Mammary epithelial cell (primary cell): ENCODE measurements around the gene BCL3.

Source experiments
- CTCF ChIP-seq, 2 donors: IDR thresholded peaks in 1 of 2; conservative IDR thresholded peaks in 1 of 2; 2 replicates each; pipeline ENCODE4 v1.5.1; 2011 to 2012; ENCODE audit warnings: inconsistent platforms in 2 of 2, low read length in 2 of 2, mild to moderate bottlenecking in 2 of 2, control low read depth in 1 of 2, low read depth in 1 of 2; ENCODE audit not compliant: insufficient read depth in 1 of 2; ENCODE audit errors: extremely low read depth in 1 of 2
- EZH2 ChIP-seq: IDR thresholded peaks from 2 replicates; pipeline ENCODE4 v1.6.1; 2012; ENCODE audit warnings: low read length, inconsistent platforms, borderline replicate concordance

GRCh38 chr19:44788971-44789370 is 40.5 kb downstream of the BCL3 start:
- no peak for TF ChIP-seq CTCF (conservative IDR thresholded peaks at IDR 0.05 in 1 of 2, IDR thresholded peaks at IDR 0.05 in 1 of 2; ENCODE audit: extremely low read depth in 1 of 2, insufficient read depth in 1 of 2, low read depth in 1 of 2, low read length in 2 of 2)
- TF ChIP-seq EZH2, result no peak
